CD4-positive, alpha-beta T cell treated with Interleukin-6 at 100 ng/mL for 8 hours (primary cell): ENCODE measurements around the gene EIF1AD.
"Not testable (repeated sequence)": the region's sequence is repeated elsewhere in the genome, so short reads cannot be mapped to it uniquely, and the experiment has no call there.

Experiments
- DNase-seq: peaks from one replicate; pipeline ENCODE4 v3.0.0-alpha.2; 2020; ENCODE audit warnings: mixed read lengths, low spot score

Gene EIF1AD, protein sequence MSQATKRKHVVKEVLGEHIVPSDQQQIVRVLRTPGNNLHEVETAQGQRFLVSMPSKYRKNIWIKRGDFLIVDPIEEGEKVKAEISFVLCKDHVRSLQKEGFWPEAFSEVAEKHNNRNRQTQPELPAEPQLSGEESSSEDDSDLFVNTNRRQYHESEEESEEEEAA

DNA sequence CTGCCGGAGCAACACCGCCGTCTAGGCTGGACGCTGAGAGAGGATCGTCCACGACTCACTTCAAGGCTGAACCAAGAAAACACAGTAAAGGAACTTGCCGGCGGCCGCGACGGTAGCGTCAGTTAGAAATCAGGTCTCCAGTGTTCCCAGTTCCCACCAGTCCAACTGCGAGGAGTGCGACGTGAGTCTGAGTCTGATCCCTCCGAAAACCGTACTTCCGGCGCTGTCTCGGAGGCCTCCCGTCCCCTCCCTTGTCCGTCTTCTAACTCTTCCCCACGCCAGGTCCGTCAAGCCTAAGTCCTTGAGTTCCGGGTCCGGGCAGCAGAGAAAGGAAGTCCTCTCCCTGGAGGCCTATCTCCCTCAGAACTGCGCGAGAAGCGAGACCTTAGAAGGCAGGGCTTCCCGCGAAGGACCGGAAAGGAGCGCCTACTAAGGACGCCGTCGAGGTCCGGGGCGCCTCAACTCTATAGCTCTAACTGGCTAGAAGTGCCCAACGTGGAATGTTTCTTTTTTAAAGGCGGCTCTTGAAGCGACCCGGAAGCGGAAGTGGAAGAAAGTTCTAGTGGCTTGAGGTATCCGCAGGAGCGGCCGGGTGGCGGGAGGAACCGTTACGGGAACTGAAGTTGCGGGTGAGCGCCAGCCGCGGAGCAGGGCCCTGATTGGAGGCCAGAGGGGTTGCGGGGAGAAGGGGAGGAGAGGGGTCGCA, at the start of gene EIF1AD, which contains the start of gene BANF1:
EIF1AD (minus strand) TSS at position 216 of the 706 bp plus-strand sequence. CDS start 1,768 bp downstream, outside the sequence.
BANF1 (plus strand) TSS at position 562 of the 706 bp plus-strand sequence. CDS start 748 bp downstream, outside the sequence.
- DNase-seq, result peak; percentile 92

DNA sequence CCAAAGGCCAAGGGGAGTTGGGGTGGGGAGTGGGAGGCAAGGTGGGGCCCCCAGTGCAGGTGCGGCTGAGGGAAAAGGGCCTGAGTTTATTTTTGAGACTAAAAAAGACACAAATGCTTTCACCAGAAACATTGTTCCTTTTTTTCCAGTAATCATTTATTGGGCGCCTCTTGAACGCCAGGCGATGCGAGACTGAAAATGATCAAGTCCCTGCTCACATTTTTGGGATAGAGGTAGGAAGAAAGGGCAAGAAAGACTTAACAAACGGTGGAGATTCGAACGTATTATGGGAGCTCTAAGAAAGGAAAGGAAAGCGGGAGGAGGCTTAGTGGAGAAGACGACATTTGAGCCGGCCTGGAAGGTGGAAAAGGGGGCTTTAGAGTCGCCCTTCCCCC, 49.4 kb upstream of the EIF1AD start:
- no peak for DNase-seq

DNA sequence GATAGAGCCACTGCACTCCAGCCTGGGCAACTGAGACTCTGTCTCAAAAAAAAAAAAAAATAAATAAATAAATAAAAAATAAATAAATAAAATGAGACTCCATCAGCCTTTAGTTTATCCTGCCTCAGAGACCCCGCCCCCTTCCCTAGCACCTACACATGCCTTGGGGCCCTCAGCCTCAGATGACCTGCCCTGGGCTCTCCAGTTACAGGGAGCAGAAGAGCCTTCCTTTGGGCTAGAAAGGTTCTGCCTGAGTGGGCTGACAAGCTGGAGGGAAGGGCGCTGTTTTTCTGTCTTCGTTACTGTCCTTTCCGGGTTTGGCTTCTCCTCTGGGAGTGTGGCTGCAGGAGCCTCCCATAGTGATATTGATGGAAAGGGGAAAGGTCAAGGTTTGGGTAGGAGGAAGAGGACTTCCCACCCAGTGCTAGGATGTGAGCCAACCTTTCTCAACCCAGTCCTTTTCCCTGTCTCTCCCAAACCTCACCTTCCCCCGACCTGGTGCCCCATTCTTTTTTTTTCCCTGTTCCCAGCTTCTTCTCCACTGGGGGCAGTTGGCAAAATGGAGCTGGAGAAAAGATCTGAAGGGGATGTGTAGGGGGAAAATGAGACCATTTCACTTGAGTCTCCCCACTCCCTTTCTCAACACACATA, 48.7 kb upstream of the EIF1AD start:
- no peak for DNase-seq

DNA sequence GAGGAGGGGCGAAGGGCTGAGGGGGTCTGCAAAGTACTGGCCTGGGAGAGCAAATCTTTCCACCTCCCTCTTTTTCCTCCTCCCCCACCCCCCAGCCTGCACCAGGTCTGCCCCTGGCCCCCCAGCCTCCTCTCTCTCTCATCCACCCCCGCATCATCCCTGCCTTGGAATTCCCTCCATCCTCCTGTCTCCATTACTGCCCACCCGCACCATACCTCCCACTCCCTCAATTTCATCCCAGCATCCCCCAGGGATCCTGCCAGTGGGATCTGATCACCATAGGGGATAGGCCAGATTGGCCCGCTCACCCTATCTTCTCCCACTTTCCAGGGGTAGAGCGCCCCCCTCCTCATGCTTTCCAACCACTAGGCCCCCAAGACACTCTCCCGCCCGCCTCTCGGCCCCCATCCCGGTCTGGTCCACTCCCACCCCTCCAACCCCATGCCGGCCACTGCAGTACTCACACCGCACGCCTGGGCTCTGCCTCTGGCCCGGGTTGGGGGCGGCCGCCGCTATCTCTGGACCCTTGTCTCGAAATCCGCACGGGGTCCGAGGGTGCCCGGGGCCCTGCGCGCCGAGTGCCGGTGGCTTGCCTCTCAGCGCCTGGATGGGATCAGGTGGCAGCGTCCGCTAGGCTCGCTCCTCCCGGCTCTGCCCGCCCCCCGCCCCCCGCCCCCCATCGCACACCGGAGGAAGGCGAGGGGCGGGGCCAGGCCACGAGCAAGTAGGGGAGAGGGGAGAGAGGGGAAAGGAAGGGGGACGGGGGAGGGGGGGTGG, 46.8 kb upstream of the EIF1AD start, which contains the start of gene GAL3ST3:
GAL3ST3 (minus strand) TSS at position 615 of the 777 bp plus-strand sequence. CDS start 3,746 bp downstream, outside the sequence.
- DNase-seq, result no peak

DNA sequence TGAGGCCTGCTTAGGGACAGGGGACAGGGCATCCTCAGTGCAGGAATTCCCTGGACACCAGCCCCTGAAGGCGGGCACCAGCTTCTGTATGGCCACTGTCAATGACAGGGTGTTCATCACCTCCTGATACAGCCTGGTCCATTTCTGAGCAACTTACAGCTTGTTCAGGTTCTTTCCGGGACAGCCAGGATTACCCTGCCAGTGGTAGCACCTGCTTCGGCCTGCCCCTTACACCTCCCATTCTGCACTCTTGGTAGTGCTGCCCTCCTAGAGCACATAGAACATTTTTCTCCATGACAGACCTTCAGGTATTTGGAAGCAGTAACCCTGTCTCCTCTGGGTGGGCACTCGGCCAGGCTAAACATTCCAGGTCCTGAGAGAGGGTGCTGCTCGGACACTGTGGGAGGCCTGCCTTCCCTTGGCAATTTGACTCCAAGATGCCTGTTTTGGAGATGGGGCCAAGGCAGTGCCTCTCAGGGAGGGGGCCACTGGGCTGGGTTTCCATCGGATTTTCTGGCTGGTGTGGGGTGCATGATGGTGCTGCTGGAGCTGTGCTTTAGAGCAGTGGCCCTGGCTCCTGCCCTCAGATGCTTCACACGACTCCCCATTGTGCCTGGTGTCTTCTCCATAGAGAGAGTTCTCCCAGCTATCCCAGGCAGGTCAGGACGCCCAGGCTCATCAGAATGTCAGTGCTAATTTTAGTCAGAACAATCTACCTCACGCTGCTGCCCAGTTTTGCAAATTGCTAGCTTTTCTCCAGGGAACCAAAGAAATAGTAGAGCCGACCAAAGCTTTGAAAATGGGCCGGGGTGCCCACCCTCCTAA, 45.8 kb upstream of the EIF1AD start:
- DNase-seq, result no peak

DNA sequence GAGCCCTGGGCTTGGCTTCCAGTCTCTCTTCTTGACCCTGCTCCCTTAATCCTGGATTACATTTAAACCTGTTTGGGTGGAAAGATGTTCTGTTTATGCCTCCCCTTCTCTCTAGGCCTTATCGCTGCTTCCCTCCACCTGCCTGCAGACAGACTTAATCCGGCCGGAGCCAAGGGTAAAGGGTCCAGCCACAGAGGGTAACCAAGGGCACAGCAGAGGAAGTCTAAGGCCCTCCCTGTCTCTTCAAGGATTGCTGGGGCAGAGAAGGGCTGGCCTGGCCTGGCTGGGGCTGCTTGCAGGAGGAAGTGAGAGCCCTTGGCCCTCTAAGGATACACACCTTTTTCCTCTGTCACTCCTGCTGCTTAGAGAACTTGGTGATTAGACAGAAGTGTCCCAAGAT, 44.9 kb upstream of the EIF1AD start:
- DNase-seq, result no peak

DNA sequence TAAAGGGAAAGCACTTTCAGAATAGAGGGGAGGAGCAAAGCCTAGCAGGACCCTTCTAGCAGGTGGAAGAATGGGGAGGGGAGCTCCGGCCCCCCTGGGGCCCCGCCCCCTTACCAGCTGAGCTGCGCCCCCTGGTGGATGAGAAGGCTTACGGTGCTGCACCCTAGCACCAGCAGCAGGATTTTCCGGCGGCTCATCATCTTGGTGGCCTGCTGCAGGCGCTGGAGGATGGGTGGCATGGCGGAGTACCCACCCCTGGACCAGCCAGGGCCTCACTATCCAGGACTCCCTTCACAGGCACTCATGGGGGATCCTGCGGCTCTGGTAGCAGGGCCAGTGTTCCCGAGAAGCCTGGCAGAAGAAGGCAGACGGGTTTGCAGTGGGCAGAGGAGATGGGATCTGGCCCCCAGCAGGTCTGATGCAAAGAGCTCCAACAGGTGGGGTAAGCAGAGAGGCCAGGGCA, 43.3 kb upstream of the EIF1AD start:
- DNase-seq, result peak; percentile 79

DNA sequence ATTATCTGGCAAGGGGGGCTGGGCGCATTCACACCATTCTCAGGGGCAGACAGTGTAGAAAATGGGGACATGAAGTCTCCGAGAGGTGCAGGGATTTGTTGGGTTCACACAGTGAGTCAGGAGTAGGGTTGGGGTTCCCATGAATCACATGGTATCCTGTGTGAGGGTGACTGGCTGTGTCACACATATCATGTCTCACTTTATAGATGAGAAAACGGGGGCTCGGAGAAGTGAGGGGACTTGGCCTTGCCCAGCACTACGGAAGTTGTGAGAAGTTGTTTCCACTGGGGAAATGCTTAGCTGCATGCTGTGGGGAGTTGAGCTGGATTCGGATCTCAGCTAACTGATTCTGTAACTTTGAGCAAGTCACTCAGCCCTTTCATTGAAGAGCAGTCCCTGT, 42.8 kb upstream of the EIF1AD start:
- DNase-seq, result no peak

DNA sequence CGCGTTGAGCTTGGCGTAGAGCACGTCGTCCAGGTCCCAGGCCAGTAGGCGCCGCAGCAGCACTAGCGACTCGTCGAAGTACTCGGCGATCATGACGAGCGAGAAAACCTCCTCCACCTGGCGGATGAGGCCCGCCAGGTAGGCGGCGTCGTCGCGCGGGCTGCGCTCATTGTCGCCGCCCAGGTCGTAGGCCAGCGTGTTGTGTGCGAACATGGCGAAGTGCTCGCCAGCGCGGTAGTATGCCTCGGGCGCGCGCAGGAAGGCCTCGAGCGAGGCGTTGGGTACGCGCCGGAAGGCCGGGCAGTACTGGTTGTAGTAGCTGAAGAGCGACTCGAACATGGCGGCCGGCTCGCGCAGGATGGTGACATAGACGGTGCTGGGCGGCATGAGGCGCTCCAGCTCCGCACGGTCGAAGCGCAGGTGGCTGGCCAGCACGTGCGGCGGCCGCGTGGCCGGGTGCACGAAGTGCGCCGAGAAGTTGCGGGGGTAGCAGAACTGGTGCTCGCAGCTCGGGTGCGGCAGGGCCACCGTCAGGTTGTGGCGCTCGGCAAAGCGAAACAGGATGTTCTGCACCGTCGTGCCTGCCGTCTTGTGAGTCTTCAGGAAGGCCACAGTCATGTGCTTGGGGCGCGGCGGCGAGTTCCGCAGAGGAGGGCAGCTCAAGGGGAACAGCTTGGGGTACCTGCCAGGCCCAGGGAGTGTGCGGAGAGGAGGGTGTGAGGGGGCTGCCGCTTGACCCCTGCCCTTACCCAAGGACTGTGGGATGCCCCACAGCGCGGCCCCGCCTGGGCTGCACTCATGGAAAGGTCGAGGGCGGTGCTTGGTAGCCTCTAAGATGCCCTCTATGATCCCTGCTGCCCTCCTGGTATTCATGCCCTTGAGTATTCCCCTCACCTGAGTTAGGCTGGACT, 41.3 kb upstream of the EIF1AD start:
- no peak for DNase-seq

DNA sequence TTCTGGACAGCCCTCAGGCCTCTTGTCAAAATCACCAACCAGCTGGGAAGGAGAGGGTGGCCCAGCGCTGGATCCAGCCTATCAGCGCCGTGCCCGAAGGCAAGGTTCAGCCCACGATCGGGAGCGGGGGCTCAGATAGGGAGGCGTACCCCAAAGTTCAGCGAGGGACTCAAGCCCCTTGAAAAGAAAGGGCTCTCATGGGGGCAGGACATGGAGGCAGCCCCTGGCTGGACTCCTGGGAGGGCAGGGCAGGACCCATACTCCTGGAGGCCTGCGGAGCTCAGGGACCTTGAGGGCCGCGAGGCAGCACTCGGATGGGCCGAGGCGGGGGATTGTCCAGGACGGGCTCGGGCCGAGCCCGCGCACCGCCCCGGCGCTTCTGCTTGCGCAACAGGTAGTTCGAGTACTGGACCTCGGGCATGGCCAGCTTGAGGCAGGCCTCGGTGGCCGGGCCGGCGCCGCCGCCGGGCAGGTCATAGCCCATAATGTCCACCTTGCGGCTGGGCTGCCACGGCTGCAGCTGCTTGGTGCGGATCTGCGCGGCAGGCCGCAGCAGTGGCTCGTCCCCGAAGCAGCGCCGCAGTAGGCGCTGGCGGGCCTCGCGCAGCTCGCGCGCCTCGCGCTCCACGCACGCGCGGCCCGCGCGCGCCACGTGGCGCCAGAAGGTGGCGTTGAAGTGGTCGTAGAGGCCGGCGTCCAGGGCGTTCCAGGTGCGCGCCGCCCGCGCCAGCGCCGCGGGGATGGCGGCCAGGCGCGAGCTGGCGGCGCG, 40.5 kb upstream of the EIF1AD start:
- no peak for DNase-seq

DNA sequence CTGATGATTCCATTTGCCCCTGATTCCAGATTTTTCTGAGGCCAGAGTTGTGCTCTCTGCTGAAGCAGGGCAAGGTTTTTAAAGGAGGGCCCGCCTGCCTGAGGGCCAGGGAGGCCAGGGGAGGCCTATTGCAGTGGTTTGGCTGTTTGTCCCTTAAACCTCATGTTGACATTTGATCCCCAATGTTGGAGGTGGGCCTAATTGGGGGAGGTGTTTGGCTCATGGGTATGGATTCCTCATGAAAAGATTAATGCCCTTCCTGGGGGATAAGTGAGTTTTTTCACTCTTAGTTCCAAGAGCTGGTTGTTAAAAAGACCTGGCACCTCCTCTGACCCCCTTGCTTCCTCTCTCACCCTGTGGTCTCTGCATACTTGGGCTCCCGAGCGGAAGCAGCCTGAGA, 37.8 kb upstream of the EIF1AD start:
- no peak for DNase-seq

DNA sequence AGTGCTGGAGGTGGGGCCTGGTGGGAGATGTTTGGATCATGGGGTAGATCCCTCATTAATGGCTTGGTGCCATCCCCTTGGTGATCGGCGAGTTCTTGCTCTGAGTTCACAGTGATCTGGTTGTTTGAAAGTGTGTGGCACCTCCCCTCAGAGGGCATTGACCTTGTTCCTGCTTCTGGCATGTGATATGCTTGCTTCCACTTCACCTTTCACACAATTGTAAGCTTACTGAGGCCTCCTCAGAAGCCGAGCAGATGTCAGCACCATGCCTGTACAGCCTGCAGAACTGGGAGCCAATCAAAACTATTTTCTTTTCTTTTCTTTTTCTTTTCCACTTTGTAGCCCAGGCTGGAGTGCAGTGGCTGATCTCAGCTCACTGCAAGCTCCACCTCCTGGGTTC, 35.4 kb upstream of the EIF1AD start:
- no peak for DNase-seq

DNA sequence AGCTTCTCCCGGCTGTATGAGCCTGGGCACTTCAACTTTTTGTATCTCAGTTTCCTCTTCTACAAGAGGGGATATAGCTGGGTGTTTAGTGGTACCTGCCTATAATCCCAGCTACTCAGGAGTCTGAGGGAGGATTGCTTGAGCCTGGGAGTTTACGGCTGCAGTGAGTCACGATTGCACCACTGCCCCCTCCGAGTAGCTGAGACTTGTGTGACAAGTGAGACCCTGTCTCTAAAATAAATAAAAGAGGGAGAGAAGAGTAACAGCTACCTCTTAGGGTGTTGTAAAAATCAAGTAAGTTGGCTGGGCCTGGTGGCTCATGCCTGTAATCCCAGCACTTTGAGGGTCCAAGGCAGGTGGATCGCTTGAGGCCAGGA, 34.4 kb upstream of the EIF1AD start:
- no peak for DNase-seq

DNA sequence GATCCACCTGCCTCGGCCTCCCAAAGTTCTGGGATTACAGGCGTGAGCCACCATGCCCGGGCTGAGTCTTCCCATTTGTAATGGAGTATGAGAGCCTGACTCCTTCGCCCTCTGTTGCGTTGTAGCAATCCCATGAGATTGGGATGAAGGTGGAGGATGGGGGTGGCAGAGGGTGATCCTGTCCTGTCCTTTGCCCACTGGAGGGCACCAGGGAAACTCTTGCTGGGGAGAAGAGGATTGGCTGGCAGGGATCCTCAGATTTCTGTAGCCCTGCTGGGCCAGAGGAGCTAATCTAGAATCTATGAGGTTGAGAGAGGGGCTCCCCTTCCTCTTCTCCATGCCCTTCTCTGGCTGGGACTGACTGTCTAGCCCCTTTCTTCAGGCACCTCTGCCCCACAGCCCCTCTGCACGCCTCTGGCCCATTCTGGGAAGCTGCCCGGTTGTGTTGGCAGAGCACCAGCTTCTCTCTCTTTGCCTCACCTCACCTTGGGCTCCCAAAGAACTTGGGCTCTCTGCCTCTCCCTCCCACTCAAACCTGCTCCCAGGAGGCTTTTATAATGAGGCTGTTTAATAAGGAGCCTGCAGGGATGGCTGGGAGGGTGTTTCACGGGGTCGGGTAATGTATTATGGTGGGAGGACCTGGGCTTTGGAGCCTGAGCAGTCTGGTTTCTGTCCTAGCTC, 33.8 kb upstream of the EIF1AD start:
- DNase-seq, result no peak

DNA sequence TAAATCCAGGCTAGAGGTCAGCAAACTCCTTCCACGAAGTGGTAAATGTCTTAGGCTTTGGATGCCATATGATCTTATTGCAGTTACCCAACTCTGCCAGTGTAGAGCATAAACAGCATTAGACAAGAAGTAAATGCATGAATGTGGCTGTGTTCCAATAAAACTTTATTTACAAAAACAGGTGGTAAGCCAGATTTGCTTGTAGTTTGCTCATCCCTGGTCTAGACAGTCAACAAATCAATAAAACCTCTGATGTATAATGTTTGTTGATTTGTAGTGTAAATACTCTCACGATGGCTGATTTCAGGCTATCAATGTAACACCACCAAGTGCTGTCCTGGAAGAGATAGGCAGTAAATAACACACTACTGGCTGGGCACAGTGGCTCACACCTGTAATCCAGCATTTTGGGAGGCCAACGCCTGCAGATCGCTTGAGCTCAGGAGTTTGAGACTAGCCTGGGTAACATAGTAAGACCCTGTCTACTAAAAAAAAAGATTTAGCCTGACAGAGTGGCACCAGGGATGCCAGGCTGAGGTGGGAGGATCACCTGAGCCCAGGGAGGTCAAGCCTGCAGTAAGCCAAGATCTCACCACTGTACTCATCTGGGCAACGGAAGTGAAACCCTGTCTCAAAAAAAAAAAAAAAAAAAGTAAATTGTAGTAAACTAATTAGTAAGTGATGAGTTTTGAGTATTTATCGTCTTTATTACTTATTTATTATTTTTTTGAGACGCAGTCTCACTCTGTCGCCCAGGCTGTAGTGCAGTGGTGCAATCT, 31.2 kb upstream of the EIF1AD start:
- no peak for DNase-seq

DNA sequence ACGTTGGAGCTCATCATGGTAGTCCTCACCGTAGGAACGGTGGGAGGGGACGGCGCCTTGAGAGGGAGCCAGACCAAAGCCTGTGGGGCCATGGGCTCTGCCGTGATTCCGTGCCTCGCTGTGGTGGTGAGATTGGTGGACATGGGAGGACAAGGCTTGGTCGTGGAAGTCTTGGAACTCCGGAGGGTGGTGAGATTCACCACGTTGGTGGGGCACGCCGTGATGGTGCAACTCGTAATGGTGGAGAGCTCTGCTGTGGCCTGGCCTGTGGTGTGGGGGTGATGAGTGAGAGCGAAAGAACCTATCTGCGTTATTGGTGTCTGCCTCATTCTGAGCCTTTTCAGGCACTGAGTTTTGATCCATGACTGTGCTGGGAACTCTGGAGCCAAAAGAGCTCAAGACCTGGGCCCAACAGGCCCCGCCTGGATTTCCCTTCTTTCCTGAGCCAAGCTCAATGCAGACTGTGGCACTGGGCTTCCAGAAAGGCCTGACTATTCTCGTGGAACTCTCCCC, 24.1 kb upstream of the EIF1AD start, which contains the start of gene CATSPER1:
CATSPER1 (minus strand) TSS at position 463 of the 513 bp plus-strand sequence; CDS start at position 363, 100 bp downstream.
- no peak for DNase-seq

DNA sequence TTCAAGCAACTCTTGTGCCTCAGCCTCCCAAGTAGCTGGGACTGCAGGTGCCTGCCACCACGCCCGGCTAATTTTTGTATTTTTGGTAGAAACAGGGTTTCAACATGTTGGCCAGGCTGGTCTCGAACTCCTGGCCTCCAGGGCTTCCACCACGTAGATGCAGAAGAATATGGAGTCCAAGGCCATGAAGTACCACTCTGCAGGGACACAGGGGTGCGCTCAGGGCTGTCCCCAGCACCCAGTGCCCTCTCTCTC, 21.2 kb upstream of the EIF1AD start:
- not testable (repeated sequence) for DNase-seq
